Mammary epithelial cell (primary cell): ENCODE data around the gene UBE2L5.

Experiments used
- CTCF ChIP-seq, 2 donors: IDR thresholded peaks in 1 of 2; conservative IDR thresholded peaks in 1 of 2; 2 replicates each; pipeline ENCODE4 v1.5.1; 2011 to 2012; ENCODE audit warnings: inconsistent platforms in 2 of 2, low read length in 2 of 2, mild to moderate bottlenecking in 2 of 2, control low read depth in 1 of 2, low read depth in 1 of 2; ENCODE audit not compliant: insufficient read depth in 1 of 2; ENCODE audit errors: extremely low read depth in 1 of 2
- EZH2 ChIP-seq: IDR thresholded peaks from 2 replicates; pipeline ENCODE4 v1.6.1; 2012; ENCODE audit warnings: low read length, inconsistent platforms, borderline replicate concordance

GRCh38 chr13:30457306-30457891 lies 35.1 kb downstream of the UBE2L5 start:
- no peak for TF ChIP-seq EZH2
- TF ChIP-seq CTCF (conservative IDR thresholded peaks at IDR 0.05 in 1 of 2, IDR thresholded peaks at IDR 0.05 in 1 of 2; ENCODE audit: extremely low read depth in 1 of 2, insufficient read depth in 1 of 2, low read depth in 1 of 2, low read length in 2 of 2) = no peak
